G401.6 (cell line): ENCODE measurements around the gene ZNF358.

Experiments
- FAIRE-seq: peaks from 2 replicates; lab custom pipeline; 2012; peaks lifted over from hg19 to GRCh38; lab: Jason Lieb, UNC

Gene ZNF358

DNA sequence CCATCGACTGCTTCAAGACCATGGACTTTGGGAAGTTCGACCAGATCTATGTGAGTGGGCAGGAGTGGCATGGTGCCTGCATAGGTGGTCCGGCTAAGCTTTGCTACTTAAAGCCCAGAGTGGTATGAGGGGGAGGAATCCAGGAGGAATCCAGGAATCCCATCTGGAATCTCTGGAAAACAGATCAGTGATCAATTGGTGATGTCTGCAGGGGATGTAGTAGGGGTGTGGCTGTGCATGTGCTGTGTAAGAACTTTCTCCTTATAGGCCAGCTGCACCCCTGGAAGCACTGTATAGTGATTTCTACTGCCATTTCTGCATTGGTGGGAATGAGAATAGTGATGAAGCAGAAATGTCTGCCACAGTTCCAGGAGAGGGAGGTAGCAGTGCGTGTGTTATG lies 43.2 kb downstream of the ZNF358 start:
- no peak for FAIRE-seq

DNA sequence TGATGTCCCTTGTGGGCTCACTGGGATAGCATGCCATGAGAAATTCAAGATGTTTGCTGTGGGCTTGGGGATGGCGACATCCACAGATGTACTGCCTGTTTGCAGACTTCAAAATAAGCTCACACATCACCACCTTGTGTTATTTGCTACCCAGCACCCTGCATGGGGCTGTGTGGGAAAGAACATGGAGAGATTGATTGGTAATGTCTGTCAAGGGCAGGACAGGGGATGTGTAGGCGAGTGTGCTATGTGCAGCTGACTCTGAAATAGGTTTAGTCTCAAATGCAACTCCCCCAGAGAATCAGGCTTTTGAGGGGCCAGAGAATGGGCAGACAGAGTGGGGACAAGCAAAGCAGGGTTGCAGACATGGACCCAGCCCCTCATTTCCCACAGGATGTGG lies 44.4 kb downstream of the ZNF358 start:
- FAIRE-seq = no peak

DNA sequence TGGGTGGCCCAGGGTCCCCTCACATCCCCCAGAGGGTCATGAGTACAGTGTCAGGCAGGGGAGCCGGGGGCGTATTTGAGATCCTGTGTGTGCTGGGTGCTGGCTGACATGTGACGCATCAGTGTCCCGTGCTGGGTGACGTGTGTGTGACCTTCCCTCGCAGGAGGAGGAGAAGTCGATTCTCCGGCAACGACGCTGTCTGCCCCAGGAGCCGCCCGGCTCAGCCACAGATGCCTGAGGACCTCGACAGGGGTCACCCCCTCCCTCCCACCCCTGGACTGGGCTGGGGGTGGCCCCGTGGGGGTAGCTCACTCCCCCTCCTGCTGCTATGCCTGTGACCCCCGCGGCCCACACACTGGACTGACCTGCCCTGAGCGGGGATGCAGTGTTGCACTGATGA lies 45.4 kb downstream of the ZNF358 start:
- FAIRE-seq = no peak

DNA sequence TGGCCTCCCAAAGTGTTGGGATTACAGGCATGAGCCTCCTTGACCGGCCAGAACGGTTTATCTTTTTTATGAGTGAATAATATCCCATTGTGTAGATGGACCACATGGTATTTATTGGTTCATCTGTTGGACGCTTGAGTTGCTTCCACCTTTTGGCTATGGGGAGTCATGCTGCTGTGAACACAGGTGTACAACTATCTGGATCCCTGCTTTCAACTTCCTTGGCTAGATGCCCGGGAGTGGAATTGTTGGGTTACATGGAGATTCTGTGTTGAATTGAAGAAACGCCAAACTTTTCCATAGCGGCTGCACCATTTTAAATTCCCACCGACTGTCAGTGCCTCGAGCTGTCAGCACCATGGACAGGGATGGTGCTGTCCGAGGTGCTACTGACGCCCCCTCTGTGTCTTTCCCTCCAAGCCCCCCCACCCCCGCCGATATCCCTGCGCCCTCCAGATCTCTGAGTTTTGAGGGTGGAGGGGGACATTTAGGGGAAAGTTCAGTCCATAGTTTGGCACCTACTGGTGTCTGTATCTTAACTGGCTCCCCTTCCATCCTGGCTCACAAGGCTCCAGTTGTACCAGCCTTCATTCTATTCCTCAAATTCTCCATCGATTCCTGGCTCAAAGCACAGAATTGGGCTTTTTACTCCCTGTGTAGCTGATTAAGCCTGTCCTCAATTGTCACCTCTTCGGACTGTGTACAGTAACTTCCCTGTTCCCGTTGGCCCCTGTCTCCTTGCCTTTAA lies 46.9 kb downstream of the ZNF358 start:
- FAIRE-seq = no peak

GRCh38 chr19:7564866-7565265 lies 49.0 kb downstream of the ZNF358 start:
- FAIRE-seq = no peak

GRCh38 chr19:7565332-7565731 lies 49.4 kb downstream of the ZNF358 start:
- no peak for FAIRE-seq
